Stomach smooth muscle (tissue), 2 donors: ENCODE measurements around the gene CCDC116.
"Not testable (repeated sequence)": the region's sequence is repeated elsewhere in the genome, so short reads cannot be mapped to it uniquely, and the experiment has no call there.

ENCODE experiments used
- H3K27ac ChIP-seq: one replicate; pipeline ENCODE4 v1.7.0; 2013; ENCODE audit warnings: mild to moderate bottlenecking, low read length, inconsistent platforms
- H3K27me3 ChIP-seq, 2 donors: one replicate each; pipeline ENCODE4 v1.7.0; 2013; ENCODE audit warnings: low read length in 2 of 2; ENCODE audit not compliant: insufficient read depth in 2 of 2, control insufficient read depth in 1 of 2
- H3K36me3 ChIP-seq, 2 donors: one replicate each; pipeline ENCODE4 v1.7.0; 2013; ENCODE audit warnings: low read length in 2 of 2; ENCODE audit not compliant: control insufficient read depth in 2 of 2, insufficient read depth in 2 of 2
- H3K4me1 ChIP-seq: one replicate; pipeline ENCODE4 v1.7.0; 2013; ENCODE audit warnings: low read length; ENCODE audit not compliant: control insufficient read depth, insufficient read depth
- H3K4me3 ChIP-seq, 2 donors: one replicate each; pipeline ENCODE4 v1.7.0; 2013; ENCODE audit warnings: low read length in 2 of 2
- H3K9ac ChIP-seq, 2 donors: one replicate each; pipeline ENCODE4 v1.7.0; 2013; ENCODE audit warnings: low read length in 2 of 2, mild to moderate bottlenecking in 1 of 2
- H3K9me3 ChIP-seq, 2 donors: one replicate each; pipeline ENCODE4 v1.7.0; 2013; ENCODE audit warnings: low read length in 2 of 2; ENCODE audit not compliant: control insufficient read depth in 2 of 2
- donor health status: healthy.
- donor health status: Pancreatic carcinoma.

CCDC116 gene

DNA sequence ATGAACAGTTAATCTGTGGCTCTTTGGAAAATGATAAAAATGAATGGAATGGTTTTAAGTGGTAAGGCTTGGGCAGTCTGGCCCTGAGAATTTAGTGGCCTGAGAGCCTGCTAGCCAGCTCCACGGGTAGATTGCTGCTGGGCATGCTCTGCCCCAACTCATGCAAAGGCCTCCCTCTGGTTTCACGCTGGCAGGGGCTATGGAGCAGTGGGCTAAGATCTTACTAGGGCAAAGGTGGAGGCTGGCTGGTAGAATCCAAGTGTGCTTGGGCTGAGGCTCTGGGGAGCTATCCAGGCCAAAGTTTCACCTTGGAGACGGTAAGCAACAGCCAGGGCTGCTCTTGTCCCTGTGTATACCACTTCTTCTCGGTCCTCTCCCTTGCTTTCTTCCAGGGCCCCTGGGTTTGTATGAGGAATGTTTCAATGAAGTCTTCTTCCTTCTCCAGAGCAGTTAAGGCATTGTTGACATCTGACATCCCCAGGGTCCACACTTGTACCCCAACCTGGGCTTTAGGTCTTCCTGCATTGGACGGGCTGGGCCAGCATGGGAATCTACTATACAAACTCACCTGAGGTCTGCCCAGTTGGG lies 37.6 kb upstream of the CCDC116 start:
- H3K9me3 ChIP-seq = no peaks in the 10 kb centered on the region
- no peak overlapping the region for H3K27ac ChIP-seq
- no peaks in the 10 kb centered on the region for H3K27me3 ChIP-seq
- H3K36me3 ChIP-seq = peaks cover 20 to 27% of the 10 kb centered on the region in 2 donors
- H3K4me1 ChIP-seq = peaks cover 33% of the 10 kb centered on the region
- no peak overlapping the region for H3K4me3 ChIP-seq
- no peak overlapping the region for H3K9ac ChIP-seq

DNA sequence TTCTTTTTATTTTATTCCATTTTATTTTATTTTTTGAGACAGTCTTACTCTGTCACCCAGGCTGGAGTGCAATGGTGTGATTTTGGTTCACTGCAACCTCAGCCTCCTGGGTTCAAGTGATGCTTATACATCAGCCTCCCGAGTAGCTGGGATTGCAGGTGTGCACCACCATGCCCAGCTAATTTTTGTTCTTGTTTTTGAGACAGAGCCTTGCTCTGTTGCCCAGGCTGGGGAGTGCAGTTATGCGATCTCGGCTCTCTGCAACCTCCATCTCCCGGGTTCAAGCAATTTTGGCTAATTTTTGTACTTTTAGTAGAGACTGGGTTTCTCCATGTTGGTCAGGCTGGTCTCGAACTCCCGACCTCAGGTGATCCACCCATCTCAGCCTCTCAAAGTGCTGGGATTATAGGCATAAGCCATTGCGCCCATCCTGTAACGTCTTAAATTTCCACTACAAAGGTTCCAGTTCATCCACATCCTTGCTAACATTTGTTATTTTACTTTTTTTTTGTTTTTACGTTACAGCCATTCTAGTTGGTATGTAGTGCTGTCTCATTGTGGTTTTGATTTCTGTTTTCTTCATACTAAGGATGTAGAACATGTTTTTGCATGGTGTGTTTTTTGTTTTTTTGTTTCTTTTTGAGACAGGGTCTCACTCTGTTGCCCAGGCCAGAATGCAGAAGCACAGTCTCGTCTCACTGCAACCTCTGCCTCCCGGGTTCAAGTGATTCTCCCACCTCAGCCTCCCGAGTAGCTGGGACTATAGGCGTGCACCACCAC lies 36.0 kb upstream of the CCDC116 start:
- H3K4me3 ChIP-seq, H3K9me3 ChIP-seq, H3K9ac ChIP-seq, H3K27me3 ChIP-seq, H3K27ac ChIP-seq: not testable (repeated sequence)
- H3K4me1 ChIP-seq = peaks cover 19% of the 10 kb centered on the region
- H3K36me3 ChIP-seq = peaks cover 20 to 27% of the 10 kb centered on the region in 2 donors

DNA sequence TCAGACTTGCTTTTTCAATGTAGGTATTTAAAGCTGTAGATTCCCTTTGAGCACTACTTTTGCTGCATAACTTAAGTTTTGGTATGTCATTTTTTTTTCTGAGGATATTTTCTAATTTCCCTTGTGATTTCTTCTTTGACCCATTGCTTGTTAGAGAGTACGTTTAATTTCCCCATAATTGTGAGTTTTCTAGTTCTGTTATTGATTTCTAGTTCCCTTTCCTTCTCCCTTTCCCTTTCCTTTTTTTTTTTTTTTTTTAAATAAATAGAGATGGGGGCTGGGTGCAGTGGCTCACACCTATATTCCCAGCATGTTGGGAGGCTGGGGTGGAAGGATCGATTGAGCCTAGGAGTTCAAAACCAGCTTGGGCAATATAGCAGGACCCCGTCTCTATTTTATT lies 34.3 kb upstream of the CCDC116 start:
- Histone ChIP-seq H3K27me3 (no peaks in the 10 kb centered on the region), H3K9me3 (no peaks in the 10 kb centered on the region), H3K27ac (no peak overlapping the region), H3K4me3 (no peak overlapping the region), H3K36me3 (peaks cover 18 to 28% of the 10 kb centered on the region in 2 donors), H3K4me1 (peaks cover 13% of the 10 kb centered on the region), H3K9ac (no peak overlapping the region)

DNA sequence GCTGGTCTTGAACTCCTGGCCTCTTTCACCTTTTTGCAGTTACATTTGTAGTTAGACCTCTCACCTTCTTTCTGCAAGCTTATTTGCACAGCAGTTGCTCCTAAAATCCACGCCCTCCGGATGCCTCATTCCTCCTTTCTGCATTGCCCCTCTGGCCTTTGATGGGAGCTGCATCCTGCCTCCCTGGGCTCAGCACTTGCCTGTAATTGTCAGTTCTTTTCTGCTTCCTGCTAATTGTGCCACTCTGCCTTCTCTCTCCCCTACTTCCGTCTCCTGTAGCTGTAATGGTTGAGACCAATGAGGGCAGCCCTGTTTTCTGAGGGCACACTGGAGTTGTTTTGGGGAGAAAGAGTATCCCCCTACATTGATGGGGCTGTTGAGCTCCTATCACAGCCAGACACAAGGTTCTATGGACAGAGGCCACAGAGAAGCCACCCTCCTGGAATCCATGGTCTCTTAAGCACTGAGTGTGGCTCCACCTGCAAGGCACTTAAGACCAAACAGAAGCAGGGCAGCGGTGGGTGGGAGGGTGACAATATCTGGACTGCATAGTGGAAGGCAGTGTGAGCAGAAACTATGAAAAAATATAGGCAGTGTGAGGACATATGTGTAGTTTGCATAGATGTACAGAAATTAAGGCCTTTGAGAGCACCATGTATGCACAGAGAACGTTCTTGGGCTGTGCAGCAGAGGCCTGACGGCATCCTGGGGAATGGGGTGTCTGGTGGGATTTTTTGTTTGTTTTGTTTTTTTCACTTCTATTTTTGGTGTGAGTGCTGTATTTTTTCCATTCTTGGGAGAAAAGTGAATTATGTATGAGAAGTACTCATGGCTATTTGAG lies 33.3 kb upstream of the CCDC116 start:
- Histone ChIP-seq H3K4me3 (no peak overlapping the region), H3K9ac (no peak overlapping the region), H3K36me3 (peaks cover 9 to 18% of the 10 kb centered on the region in 2 donors), H3K27me3 (no peaks in the 10 kb centered on the region), H3K27ac (no peak overlapping the region), H3K9me3 (no peaks in the 10 kb centered on the region), H3K4me1 (peaks cover 10% of the 10 kb centered on the region)

DNA sequence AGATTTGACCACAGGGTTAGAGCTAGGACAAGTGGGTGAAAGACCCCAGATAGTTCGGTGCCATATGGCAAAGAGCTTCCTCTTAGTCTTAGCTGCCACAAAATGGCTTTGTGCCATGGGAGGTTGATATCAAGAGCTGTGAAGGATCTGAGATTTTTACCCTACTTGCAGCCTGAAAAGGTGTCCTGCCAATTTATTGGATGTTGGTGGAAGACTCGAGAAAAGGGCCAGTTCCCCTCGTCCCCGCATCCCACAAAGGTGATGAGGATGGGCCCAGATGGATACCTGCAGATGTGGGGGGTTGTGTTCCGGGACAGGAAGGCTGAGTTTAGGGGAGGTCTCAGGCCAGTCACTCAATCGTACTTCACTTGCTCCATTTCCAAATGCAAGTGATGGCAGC lies 30.0 kb upstream of the CCDC116 start:
- Histone ChIP-seq H3K4me1 (peaks cover 9% of the 10 kb centered on the region), H3K4me3 (no peak overlapping the region), H3K27me3 (no peaks in the 10 kb centered on the region), H3K9me3 (no peaks in the 10 kb centered on the region), H3K36me3 (peaks cover 3 to 7% of the 10 kb centered on the region in 2 donors), H3K27ac (no peak overlapping the region), H3K9ac (no peak overlapping the region)

DNA sequence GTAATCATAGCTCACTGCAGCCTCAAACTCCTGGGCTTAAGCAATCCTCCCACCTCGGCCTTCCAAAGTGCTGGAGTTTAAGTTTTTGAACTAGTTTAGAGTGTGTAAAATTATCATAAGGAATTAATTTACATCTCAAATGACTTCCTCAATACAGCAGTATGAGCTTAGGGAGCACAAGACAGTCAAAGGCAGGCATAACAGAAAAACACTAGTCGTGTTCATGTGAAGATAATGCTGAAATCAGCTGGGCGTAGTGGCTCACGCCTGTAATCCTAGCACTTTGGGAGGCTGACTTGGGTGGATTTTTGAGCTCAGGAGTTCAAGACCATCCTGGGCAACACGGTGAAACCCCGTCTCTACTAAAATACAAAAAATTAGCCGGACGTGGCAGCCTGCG lies 28.6 kb upstream of the CCDC116 start:
- H3K4me1 ChIP-seq = peaks cover 9% of the 10 kb centered on the region

DNA sequence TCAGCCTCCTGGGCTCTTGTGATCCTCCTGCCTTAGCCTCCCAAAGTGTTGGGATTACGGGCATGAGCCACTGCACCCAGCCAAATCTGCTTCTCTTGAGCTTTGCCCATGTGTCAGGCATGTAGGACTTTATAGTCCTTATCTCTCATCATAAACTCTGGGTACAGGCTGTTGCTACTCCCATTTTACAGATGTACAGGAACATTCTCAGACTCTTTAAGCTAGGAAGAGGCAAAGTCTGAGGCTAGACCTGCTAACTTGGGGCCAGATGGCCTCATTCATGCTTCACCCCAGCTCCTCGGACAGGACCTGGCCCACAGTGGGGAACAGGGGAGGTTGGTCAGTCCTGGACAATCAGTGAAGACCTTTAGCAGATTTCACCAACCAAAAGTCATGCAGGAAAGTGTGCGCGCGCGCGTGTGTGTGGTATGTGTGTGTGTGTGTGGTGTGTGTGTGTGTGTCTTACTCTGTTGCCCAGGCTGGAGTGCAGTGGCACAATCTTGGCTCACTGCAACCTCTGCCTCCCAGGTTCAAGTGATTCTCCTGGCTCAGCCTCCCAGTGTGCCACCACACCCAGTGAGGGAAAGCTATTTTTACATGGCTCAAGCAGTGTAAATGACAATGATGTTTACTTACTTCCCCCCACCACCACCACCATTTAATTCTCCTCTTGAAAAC lies 26.5 kb upstream of the CCDC116 start:
- peaks cover 6 to 10% of the 10 kb centered on the region in 2 donors for H3K36me3 ChIP-seq
- H3K9me3 ChIP-seq = no peaks in the 10 kb centered on the region
- no peak overlapping the region for H3K27ac ChIP-seq
- no peaks in the 10 kb centered on the region for H3K27me3 ChIP-seq
- H3K4me3 ChIP-seq = no peak overlapping the region
- no peak overlapping the region for H3K9ac ChIP-seq
- peaks cover 7% of the 10 kb centered on the region for H3K4me1 ChIP-seq

More for the DNA sequence above, 28.6 kb upstream of the CCDC116 start:
- no peaks in the 10 kb centered on the region for H3K9me3 ChIP-seq
- no peak overlapping the region for H3K4me3 ChIP-seq
- H3K27ac ChIP-seq = no peak overlapping the region
- no peak overlapping the region for H3K9ac ChIP-seq
- peaks cover 3 to 6% of the 10 kb centered on the region in 2 donors for H3K36me3 ChIP-seq
- H3K27me3 ChIP-seq = no peaks in the 10 kb centered on the region

DNA sequence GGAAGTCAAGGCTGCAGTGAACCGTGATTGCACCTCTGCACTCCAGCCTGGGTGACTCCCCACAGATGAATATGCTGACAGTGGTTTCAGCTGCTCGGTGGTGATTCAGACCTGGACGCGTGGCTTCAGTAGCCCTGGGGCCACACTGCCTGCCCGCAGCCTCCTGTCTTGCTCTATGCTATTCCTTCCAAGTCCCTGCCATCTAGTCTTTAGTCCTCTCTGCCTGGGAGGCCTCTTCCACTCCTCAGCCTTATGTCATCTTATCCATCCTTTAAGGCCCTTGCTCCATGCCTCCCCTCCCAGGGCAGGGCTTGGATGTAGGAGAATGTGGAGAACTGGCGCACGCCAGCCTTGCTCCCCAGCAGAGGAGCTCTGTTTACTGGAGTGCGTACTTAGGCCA lies 25.8 kb upstream of the CCDC116 start:
- Histone ChIP-seq H3K9me3 (no peaks in the 10 kb centered on the region), H3K4me1 (peaks cover 7% of the 10 kb centered on the region), H3K27me3 (no peaks in the 10 kb centered on the region), H3K36me3 (peaks cover 14 to 18% of the 10 kb centered on the region in 2 donors), H3K9ac (no peak overlapping the region), H3K4me3 (no peak overlapping the region), H3K27ac (no peak overlapping the region)

DNA sequence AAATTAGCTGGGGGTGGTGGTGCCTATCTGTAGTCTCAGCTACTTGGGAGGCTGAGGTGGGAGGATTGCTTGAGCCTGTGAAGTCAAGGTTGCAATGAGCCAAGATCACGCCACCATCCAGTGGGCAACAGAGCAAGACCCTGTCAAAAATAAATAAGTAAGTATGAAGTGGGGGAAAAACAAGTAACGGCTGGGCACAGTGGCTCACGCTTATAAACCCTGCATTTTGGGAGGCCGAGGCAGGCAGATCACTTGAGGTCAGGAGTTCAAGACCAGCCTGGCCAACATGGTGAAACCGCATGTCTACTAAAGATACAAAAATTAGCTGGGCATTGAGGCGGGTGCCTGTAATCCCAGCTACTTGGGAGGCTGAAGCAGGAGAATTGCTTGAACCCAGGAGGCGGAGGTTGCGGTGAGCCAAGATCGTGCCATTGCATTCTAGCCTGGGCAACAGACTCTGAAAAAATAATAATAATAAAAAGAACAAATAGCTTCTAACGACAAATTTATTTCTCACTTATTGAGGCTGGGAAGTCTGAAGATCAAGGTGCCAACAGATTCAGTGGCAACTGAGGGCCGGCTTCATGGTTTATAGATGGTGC lies 22.9 kb upstream of the CCDC116 start:
- not testable (repeated sequence) for H3K27ac ChIP-seq, H3K4me3 ChIP-seq, H3K9me3 ChIP-seq, H3K27me3 ChIP-seq, H3K9ac ChIP-seq, H3K4me1 ChIP-seq
- H3K36me3 ChIP-seq = peaks cover 15 to 25% of the 10 kb centered on the region in 2 donors
